Measurements from ENCODE around the gene KIAA0232.

The KIAA0232 gene

DNA sequence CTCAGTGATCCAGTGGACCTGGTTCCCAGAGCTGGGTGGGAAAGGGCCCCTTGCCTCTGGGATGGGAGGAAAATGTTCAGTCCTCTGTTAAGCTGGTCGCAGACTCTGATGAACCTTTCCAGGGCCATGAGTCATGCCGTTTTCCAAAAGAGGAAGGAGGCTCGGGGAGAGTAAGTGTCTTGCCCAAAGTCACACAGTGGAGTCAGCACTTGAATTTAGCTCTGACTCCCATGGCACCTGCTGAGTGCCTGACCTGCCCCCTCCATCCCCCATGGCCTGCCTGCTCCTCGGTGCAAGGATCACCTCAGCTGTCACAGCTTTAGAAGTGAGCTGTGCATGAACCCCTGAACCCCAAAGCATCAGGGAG, 14.0 kb upstream of the KIAA0232 start:
- TF ChIP-seq PPARA (CRISPR knock-in tag; IDR thresholded peaks at IDR 0.05; ENCODE audit: borderline replicate concordance) = no peak
- TF ChIP-seq SNAI2 (CRISPR knock-in tag; IDR thresholded peaks at IDR 0.05) = no peak
- no peak for TF ChIP-seq ZNF8 (CRISPR knock-in tag; IDR thresholded peaks at IDR 0.05)
- no peak for TF ChIP-seq OSR1 (CRISPR knock-in tag; IDR thresholded peaks at IDR 0.05)
- no peak for TF ChIP-seq ZC3H10 (CRISPR knock-in tag; IDR thresholded peaks at IDR 0.05)
- TF ChIP-seq ZFP3 (CRISPR knock-in tag; IDR thresholded peaks at IDR 0.05) = no peak
- TF ChIP-seq, protein P1, sequence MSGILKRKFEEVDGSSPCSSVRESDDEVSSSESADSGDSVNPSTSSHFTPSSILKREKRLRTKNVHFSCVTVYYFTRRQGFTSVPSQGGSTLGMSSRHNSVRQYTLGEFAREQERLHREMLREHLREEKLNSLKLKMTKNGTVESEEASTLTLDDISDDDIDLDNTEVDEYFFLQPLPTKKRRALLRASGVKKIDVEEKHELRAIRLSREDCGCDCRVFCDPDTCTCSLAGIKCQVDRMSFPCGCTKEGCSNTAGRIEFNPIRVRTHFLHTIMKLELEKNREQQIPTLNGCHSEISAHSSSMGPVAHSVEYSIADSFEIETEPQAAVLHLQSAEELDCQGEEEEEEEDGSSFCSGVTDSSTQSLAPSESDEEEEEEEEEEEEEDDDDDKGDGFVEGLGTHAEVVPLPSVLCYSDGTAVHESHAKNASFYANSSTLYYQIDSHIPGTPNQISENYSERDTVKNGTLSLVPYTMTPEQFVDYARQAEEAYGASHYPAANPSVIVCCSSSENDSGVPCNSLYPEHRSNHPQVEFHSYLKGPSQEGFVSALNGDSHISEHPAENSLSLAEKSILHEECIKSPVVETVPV (CRISPR knock-in tag; IDR thresholded peaks at IDR 0.05) = no peak
- TF ChIP-seq RARB (CRISPR knock-in tag; IDR thresholded peaks at IDR 0.05) = no peak
- TF ChIP-seq TOX (CRISPR knock-in tag; IDR thresholded peaks at IDR 0.05; ENCODE audit: borderline replicate concordance) = no peak
- TF ChIP-seq ZNF70 (CRISPR knock-in tag; IDR thresholded peaks at IDR 0.05) = no peak
- TF ChIP-seq GLIS3 (CRISPR knock-in tag; IDR thresholded peaks at IDR 0.05) = no peak
- TF ChIP-seq, protein P2, sequence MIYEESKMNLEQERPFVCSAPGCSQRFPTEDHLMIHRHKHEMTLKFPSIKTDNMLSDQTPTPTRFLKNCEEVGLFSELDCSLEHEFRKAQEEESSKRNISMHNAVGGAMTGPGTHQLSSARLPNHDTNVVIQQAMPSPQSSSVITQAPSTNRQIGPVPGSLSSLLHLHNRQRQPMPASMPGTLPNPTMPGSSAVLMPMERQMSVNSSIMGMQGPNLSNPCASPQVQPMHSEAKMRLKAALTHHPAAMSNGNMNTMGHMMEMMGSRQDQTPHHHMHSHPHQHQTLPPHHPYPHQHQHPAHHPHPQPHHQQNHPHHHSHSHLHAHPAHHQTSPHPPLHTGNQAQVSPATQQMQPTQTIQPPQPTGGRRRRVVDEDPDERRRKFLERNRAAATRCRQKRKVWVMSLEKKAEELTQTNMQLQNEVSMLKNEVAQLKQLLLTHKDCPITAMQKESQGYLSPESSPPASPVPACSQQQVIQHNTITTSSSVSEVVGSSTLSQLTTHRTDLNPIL (CRISPR knock-in tag; IDR thresholded peaks at IDR 0.05; ENCODE audit: low read depth) = no peak
- TF ChIP-seq, protein P3, sequence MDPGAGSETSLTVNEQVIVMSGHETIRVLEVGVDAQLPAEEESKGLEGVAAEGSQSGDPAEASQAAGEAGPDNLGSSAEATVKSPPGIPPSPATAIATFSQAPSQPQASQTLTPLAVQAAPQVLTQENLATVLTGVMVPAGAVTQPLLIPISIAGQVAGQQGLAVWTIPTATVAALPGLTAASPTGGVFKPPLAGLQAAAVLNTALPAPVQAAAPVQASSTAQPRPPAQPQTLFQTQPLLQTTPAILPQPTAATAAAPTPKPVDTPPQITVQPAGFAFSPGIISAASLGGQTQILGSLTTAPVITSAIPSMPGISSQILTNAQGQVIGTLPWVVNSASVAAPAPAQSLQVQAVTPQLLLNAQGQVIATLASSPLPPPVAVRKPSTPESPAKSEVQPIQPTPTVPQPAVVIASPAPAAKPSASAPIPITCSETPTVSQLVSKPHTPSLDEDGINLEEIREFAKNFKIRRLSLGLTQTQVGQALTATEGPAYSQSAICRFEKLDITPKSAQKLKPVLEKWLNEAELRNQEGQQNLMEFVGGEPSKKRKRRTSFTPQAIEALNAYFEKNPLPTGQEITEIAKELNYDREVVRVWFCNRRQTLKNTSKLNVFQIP (CRISPR knock-in tag; IDR thresholded peaks at IDR 0.05; ENCODE audit: borderline replicate concordance, low read depth) = no peak
- no peak for TF ChIP-seq ESRRG (CRISPR knock-in tag; IDR thresholded peaks at IDR 0.05)
- TF ChIP-seq, protein P4, sequence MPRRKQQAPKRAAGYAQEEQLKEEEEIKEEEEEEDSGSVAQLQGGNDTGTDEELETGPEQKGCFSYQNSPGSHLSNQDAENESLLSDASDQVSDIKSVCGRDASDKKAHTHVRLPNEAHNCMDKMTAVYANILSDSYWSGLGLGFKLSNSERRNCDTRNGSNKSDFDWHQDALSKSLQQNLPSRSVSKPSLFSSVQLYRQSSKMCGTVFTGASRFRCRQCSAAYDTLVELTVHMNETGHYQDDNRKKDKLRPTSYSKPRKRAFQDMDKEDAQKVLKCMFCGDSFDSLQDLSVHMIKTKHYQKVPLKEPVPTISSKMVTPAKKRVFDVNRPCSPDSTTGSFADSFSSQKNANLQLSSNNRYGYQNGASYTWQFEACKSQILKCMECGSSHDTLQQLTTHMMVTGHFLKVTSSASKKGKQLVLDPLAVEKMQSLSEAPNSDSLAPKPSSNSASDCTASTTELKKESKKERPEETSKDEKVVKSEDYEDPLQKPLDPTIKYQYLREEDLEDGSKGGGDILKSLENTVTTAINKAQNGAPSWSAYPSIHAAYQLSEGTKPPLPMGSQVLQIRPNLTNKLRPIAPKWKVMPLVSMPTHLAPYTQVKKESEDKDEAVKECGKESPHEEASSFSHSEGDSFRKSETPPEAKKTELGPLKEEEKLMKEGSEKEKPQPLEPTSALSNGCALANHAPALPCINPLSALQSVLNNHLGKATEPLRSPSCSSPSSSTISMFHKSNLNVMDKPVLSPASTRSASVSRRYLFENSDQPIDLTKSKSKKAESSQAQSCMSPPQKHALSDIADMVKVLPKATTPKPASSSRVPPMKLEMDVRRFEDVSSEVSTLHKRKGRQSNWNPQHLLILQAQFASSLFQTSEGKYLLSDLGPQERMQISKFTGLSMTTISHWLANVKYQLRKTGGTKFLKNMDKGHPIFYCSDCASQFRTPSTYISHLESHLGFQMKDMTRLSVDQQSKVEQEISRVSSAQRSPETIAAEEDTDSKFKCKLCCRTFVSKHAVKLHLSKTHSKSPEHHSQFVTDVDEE (CRISPR knock-in tag; IDR thresholded peaks at IDR 0.05) = no peak
- TF ChIP-seq TCF4 (CRISPR knock-in tag; IDR thresholded peaks at IDR 0.05; ENCODE audit: borderline replicate concordance) = no peak
- no peak for TF ChIP-seq PATZ1 (CRISPR knock-in tag; IDR thresholded peaks at IDR 0.05; ENCODE audit: borderline replicate concordance)
- no peak for TF ChIP-seq ARNTL (CRISPR knock-in tag; IDR thresholded peaks at IDR 0.05; ENCODE audit: borderline replicate concordance, low read depth)
- no peak for TF ChIP-seq ZFP30 (CRISPR knock-in tag; IDR thresholded peaks at IDR 0.05)
- ATAC-seq = peak; percentile 41; the same call in 2 of the 3 replicates

DNA sequence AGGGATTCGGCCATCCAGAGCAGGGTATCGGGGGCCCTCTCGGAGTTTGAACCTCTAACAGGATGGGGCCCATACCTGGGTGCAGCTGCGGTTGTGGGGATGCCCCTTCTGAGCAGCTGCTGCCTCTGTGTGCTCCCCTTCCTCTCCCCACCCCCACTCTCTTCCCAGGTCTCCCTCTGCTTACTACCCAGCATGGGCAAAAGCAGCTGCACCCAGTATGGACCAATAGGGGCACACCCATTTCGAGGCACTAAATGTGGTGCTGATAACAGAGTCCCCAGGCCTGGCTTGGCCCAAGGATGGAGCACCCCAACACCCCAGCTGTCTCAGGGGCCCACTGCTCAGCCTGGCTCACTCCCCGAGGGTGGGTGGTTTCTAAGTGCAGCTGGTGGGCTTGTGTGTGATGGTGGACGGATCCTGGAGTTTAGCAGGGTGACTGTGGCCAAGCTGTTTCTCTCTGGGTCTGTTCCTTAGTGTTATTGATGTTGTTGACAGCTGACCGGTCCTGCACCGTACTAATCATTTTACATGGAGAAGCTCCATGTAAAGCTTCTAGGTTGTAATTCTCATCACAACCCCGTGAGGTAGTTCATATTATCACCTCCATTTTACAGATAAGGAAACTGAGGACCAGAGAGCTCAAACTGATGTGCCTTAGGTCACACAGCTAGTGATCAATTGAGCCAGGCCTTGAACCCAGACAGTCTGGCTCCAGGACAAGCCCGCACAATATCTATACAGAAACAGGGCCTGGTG, 13.1 kb upstream of the KIAA0232 start:
- TF ChIP-seq ARNTL (CRISPR knock-in tag; IDR thresholded peaks at IDR 0.05; ENCODE audit: borderline replicate concordance, low read depth) (no peak), OSR1 (CRISPR knock-in tag; IDR thresholded peaks at IDR 0.05) (no peak), TOX (CRISPR knock-in tag; IDR thresholded peaks at IDR 0.05; ENCODE audit: borderline replicate concordance) (no peak), ZFP30 (CRISPR knock-in tag; IDR thresholded peaks at IDR 0.05) (no peak), ZFP3 (CRISPR knock-in tag; IDR thresholded peaks at IDR 0.05) (no peak), ESRRG (CRISPR knock-in tag; IDR thresholded peaks at IDR 0.05) (no peak), BACH2 (CRISPR knock-in tag; IDR thresholded peaks at IDR 0.05; ENCODE audit: borderline replicate concordance) (no peak)
- no peak for ATAC-seq

GRCh38 chr4:6769989-6770420, 12.5 kb upstream of the KIAA0232 start:
- ATAC-seq = no peak
- no peak for TF ChIP-seq RARB (CRISPR knock-in tag; IDR thresholded peaks at IDR 0.05)
- no peak for TF ChIP-seq ESRRG (CRISPR knock-in tag; IDR thresholded peaks at IDR 0.05)
- TF ChIP-seq, protein P1 (CRISPR knock-in tag; IDR thresholded peaks at IDR 0.05) = no peak
- no peak for TF ChIP-seq TCF4 (CRISPR knock-in tag; IDR thresholded peaks at IDR 0.05; ENCODE audit: borderline replicate concordance)
- no peak for TF ChIP-seq CSDC2 (CRISPR knock-in tag; IDR thresholded peaks at IDR 0.05)
- TF ChIP-seq GLIS3 (CRISPR knock-in tag; IDR thresholded peaks at IDR 0.05) = no peak
- TF ChIP-seq, protein P2 (CRISPR knock-in tag; IDR thresholded peaks at IDR 0.05; ENCODE audit: low read depth) = no peak
- TF ChIP-seq TOX (CRISPR knock-in tag; IDR thresholded peaks at IDR 0.05; ENCODE audit: borderline replicate concordance) = no peak
- TF ChIP-seq, protein P3 (CRISPR knock-in tag; IDR thresholded peaks at IDR 0.05; ENCODE audit: borderline replicate concordance, low read depth) = no peak
- TF ChIP-seq ZNF70 (CRISPR knock-in tag; IDR thresholded peaks at IDR 0.05) = no peak
- TF ChIP-seq ZFP30 (CRISPR knock-in tag; IDR thresholded peaks at IDR 0.05) = no peak
- TF ChIP-seq ARNTL (CRISPR knock-in tag; IDR thresholded peaks at IDR 0.05; ENCODE audit: borderline replicate concordance, low read depth) = no peak
- TF ChIP-seq ZFP3 (CRISPR knock-in tag; IDR thresholded peaks at IDR 0.05) = no peak

Measured in SK-N-SH treated with all-trans-retinoic acid at 6 μM for 48 hours (cell line).